ENCODE measurements around the gene STAP2.
"Not testable (repeated sequence)": the region's sequence is repeated elsewhere in the genome, so short reads cannot be mapped to it uniquely, and the experiment has no call there.

The STAP2 gene

GRCh38 chr19:4358709-4359626 is 20.3 kb upstream of the STAP2 start:
- in situ Hi-C loops (cut with HindIII; ENCODE audit: low sequenced_read_pairs), result no loop called here

GRCh38 chr19:4357921-4358326 is 19.3 kb upstream of the STAP2 start:
- in situ Hi-C loops (cut with HindIII; ENCODE audit: low sequenced_read_pairs), result no loop called here

- in situ Hi-C loops (cut with HindIII; ENCODE audit: low sequenced_read_pairs), result no loop called here
Observed at GRCh38 chr19:4357095-4357797, 18.6 kb upstream of the STAP2 start.

GRCh38 chr19:4354897-4355296 is 16.3 kb upstream of the STAP2 start:
- in situ Hi-C loops (cut with HindIII; ENCODE audit: low sequenced_read_pairs), result no loop called here

GRCh38 chr19:4354282-4354681 is 15.7 kb upstream of the STAP2 start:
- in situ Hi-C loops (cut with HindIII; ENCODE audit: low sequenced_read_pairs), result no loop called here

- in situ Hi-C loops (cut with HindIII; ENCODE audit: low sequenced_read_pairs), result no loop called here
Observed at GRCh38 chr19:4352701-4353121, 14.1 kb upstream of the STAP2 start.

- in situ Hi-C loops (cut with HindIII; ENCODE audit: low sequenced_read_pairs), result no loop called here
Observed at GRCh38 chr19:4350726-4351125, 12.1 kb upstream of the STAP2 start.

- in situ Hi-C loops (cut with HindIII; ENCODE audit: low sequenced_read_pairs), result no loop called here
Observed at GRCh38 chr19:4350111-4350510, 11.5 kb upstream of the STAP2 start.

- in situ Hi-C loops (cut with HindIII; ENCODE audit: low sequenced_read_pairs), result not testable (repeated sequence)
Observed at GRCh38 chr19:4349225-4349624, 10.6 kb upstream of the STAP2 start.

- in situ Hi-C loops (cut with HindIII; ENCODE audit: low sequenced_read_pairs), result no loop called here
Observed at GRCh38 chr19:4347521-4347920, 8.9 kb upstream of the STAP2 start.

- in situ Hi-C loops (cut with HindIII; ENCODE audit: low sequenced_read_pairs), result no loop called here
Observed at GRCh38 chr19:4346020-4346383, 7.4 kb upstream of the STAP2 start.

- in situ Hi-C loops (cut with HindIII; ENCODE audit: low sequenced_read_pairs), result no loop called here
Observed at GRCh38 chr19:4345342-4346019, 6.9 kb upstream of the STAP2 start.

GRCh38 chr19:4343370-4344307 is 5.0 kb upstream of the STAP2 start, which contains the start of gene MPND:
TSS of gene MPND (plus strand) at chr19:4343562. CDS start at chr19:4343594, 32 bp downstream.
- in situ Hi-C loops (cut with HindIII; ENCODE audit: low sequenced_read_pairs), result no loop called here

GRCh38 chr19:4342615-4343369 is 4.2 kb upstream of the STAP2 start:
- in situ Hi-C loops (cut with HindIII; ENCODE audit: low sequenced_read_pairs), result no loop called here

GRCh38 chr19:4342314-4342614 is 3.6 kb upstream of the STAP2 start:
- in situ Hi-C loops (cut with HindIII; ENCODE audit: low sequenced_read_pairs), result no loop called here

GRCh38 chr19:4337906-4338440 is 654 bp downstream of the STAP2 start:
- in situ Hi-C loops (cut with HindIII; ENCODE audit: low sequenced_read_pairs), result no loop called here

- in situ Hi-C loops (cut with HindIII; ENCODE audit: low sequenced_read_pairs), result no loop called here
Observed at GRCh38 chr19:4334929-4335570, 3.6 kb downstream of the STAP2 start.

GRCh38 chr19:4329858-4330257 is 8.8 kb downstream of the STAP2 start:
- in situ Hi-C loops (cut with HindIII; ENCODE audit: low sequenced_read_pairs), result no loop called here
